Natural killer cell treated with Interleukin-12 subunit alpha and Interleukin-12 subunit beta and Interleukin-15 and Interleukin-18, amount 100 ng/mL, for 72 hours (primary cell): ENCODE data around the gene PARS2. TPM values are rescaled to one million over a fixed set of nuclear protein-coding genes. Genes with fewer than 3 reads are reported as not detected.
A peak's percentile ranks its signal among the peaks of the same experiment; 100 is the strongest.

Experiments
- ATAC-seq, 2 donors: fragments of 150-1000 bp; cut with Tn5 transposase in 1 of 2; sonication (Bioruptor Pico), chemical (Tn5 transposase) in 1 of 2; 2 replicates each; pipeline ENCODE4 v1.10.0; 2021
- DNase-seq: peaks from one replicate; pipeline ENCODE4 v3.0.0; 2022; ENCODE audit warnings: low spot score
- H3K27ac Mint-ChIP-seq, 2 donors: 1 replicate in 1 of 2; 2 replicates in 1 of 2; pipeline ENCODE4 v1.8.0; 2022; ENCODE audit warnings: mixed read lengths in 2 of 2, mild to moderate bottlenecking in 1 of 2, moderate library complexity in 1 of 2
- H3K27me3 Mint-ChIP-seq, 2 donors: 1 replicate in 1 of 2; 2 replicates in 1 of 2; pipeline ENCODE4 v1.8.0; 2022; ENCODE audit warnings: mixed read lengths in 2 of 2
- H3K36me3 Mint-ChIP-seq: one replicate; pipeline ENCODE4 v1.8.0; 2022; ENCODE audit warnings: mixed read lengths
- H3K4me1 Mint-ChIP-seq, 2 donors: 1 replicate in 1 of 2; 2 replicates in 1 of 2; pipeline ENCODE4 v1.8.0; 2022; ENCODE audit warnings: low read depth in 2 of 2, mixed read lengths in 2 of 2, mild to moderate bottlenecking in 1 of 2
- H3K4me3 Mint-ChIP-seq: one replicate; pipeline ENCODE4 v1.8.0; 2022; ENCODE audit warnings: mixed read lengths
- H3K9me3 Mint-ChIP-seq: 2 replicates; pipeline ENCODE4 v1.8.0; 2022; ENCODE audit warnings: mixed read lengths
- total RNA-seq, 2 donors: library from RNA; stranded (reverse); gene quantifications; one replicate each; pipeline ENCODE4 v1.2.3, GENCODE V29; 2022

Gene PARS2
- total RNA-seq, 2 donors from 2014 or later: 4.6 to 4.9 TPM

DNA sequence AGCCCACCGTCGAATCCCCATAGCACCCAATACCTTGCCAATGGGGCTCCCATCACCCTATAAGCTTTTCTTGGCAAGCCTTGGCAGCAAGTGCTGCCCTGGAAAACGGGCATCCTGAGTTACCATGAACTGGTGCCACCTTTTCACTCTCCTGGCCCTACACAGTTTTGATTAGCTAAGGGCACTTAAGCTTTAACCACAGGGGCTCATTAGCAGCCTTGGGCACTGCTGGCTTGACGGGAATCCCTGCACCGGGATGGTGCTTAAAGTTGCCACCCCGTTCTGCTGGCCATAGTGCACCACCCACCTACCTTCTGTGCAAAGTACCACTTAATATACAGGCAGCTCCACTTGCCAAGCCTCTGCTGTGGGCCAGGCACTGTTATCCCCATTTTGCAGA lies 13.7 kb downstream of the PARS2 start:
- H3K36me3 Mint-ChIP-seq: no peaks in the 10 kb centered on the region
- no peak overlapping the region for H3K27ac Mint-ChIP-seq
- DNase-seq (no peak), ATAC-seq (no peak)
- H3K4me1 Mint-ChIP-seq: no peaks in the 10 kb centered on the region
- no peaks in the 10 kb centered on the region for H3K9me3 Mint-ChIP-seq
- H3K4me3 Mint-ChIP-seq: no peak overlapping the region
- no peaks in the 10 kb centered on the region for H3K27me3 Mint-ChIP-seq

DNA sequence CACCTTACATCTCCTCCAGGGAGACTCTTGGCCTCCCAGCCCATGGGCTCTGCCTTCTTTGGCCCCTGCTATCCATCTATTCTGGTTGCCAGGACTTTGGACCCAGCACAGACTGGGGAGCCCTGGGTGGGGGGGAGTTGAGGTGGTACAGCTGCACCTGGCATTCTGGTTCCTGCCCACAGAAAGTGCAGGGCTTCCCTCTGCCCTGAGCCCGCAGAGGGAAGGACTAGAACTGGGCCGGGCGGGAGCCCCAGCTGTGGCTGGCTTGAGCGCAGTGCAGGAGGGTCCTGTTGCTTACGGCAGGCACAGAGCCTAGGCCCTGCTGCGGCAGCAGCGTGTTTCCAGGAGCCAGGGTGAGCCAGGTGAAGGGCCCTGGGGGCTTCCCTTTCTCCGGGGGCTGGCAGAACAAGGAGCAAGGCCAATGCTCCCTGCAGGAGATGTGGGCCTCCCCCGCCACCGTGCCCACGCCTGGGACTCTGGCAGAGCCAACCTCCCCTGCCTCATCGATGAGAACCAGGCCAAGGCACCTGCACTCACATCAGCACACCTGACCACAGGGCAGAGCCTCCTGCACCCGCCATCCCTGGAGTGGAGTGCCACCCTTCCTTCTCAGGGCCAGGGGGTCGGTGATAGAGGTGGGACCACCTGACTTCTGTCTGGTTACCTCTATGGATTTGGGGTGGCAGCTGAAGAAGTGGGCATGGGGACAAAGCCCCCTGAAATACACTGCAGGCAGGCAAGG lies 16.1 kb downstream of the PARS2 start:
- H3K4me3 Mint-ChIP-seq: no peak overlapping the region
- H3K27me3 Mint-ChIP-seq: no peaks in the 10 kb centered on the region
- H3K36me3 Mint-ChIP-seq: no peaks in the 10 kb centered on the region
- no peaks in the 10 kb centered on the region for H3K9me3 Mint-ChIP-seq
- H3K4me1 Mint-ChIP-seq: no peaks in the 10 kb centered on the region
- H3K27ac Mint-ChIP-seq: no peak overlapping the region
- ATAC-seq: peak in 1 of 2 donors; percentile 20
- DNase-seq: peak; percentile 57

DNA sequence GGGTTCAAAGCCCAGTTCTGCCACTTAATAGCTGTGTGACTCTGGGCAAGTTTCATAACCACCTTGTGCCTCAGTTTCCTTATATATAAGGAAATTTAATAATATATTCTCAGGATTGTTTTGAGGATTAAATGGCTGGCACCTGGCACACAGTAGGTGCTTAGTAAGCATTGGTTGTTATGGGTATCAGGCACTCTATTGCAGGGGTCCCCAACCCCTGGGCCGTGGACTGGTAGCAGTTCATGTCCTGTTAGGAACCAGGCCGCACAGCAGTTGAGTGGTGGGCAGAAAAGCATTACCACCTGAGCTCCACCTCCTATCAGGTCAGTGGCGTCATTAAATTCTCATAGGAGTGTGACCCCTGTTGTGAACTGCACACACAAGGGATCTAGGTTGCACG lies 18.5 kb downstream of the PARS2 start:
- Mint-ChIP-seq H3K27me3 (no peaks in the 10 kb centered on the region), H3K27ac (no peak overlapping the region), H3K36me3 (peaks cover 5% of the 10 kb centered on the region), H3K9me3 (no peaks in the 10 kb centered on the region), H3K4me3 (no peak overlapping the region), H3K4me1 (peaks cover 0 to 2% of the 10 kb centered on the region in 2 donors)
- no peak for ATAC-seq
- DNase-seq: no peak

DNA sequence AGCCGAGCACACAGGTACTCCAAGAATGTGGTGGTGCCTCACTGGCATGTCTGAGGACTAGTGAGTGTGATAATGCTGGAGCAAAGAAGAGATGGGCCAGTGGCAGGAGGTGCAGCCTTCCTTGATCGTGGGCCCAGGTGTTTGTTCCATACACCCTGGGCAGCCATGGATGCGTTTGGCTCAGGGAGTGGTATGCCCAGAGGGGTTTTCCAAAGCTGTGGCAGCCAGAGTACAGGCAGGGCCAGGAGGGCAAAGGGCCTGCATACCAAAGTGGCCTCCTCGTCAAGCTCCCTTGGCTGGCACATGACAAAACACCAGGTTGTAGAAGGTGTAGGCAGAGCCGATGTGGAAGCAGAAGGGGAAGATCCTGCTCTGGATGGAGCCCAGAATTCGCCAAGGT lies 19.0 kb downstream of the PARS2 start:
- Mint-ChIP-seq H3K36me3 (peaks cover 6% of the 10 kb centered on the region), H3K4me3 (no peak overlapping the region), H3K9me3 (no peaks in the 10 kb centered on the region), H3K27me3 (no peaks in the 10 kb centered on the region), H3K4me1 (peaks cover 0 to 2% of the 10 kb centered on the region in 2 donors), H3K27ac (no peak overlapping the region)
- ATAC-seq: no peak
- DNase-seq: no peak

DNA sequence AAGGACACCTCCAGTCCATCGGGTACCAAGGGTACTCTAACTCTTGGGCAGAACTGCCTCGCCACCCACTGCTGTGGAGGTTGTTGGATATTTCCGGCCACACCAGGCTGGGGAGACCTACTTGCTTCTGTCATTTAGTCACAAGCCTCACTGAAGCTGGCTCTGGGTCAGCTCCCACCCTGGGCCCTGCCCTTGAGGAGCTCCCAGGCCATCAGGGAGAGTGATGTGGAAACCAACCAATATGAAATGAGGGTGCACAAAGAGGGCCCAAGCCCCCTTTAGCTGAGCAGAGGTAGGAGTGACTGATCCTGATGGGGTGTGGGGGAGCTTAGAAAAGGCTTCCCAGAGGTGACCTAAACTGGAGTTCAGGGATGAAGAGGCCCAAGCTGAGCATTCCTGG lies 19.6 kb downstream of the PARS2 start:
- Mint-ChIP-seq H3K27ac (no peak overlapping the region), H3K27me3 (no peaks in the 10 kb centered on the region), H3K4me1 (peaks cover 0 to 2% of the 10 kb centered on the region in 2 donors), H3K4me3 (no peak overlapping the region), H3K36me3 (peaks cover 12% of the 10 kb centered on the region), H3K9me3 (no peaks in the 10 kb centered on the region)
- ATAC-seq: no peak
- DNase-seq: no peak

DNA sequence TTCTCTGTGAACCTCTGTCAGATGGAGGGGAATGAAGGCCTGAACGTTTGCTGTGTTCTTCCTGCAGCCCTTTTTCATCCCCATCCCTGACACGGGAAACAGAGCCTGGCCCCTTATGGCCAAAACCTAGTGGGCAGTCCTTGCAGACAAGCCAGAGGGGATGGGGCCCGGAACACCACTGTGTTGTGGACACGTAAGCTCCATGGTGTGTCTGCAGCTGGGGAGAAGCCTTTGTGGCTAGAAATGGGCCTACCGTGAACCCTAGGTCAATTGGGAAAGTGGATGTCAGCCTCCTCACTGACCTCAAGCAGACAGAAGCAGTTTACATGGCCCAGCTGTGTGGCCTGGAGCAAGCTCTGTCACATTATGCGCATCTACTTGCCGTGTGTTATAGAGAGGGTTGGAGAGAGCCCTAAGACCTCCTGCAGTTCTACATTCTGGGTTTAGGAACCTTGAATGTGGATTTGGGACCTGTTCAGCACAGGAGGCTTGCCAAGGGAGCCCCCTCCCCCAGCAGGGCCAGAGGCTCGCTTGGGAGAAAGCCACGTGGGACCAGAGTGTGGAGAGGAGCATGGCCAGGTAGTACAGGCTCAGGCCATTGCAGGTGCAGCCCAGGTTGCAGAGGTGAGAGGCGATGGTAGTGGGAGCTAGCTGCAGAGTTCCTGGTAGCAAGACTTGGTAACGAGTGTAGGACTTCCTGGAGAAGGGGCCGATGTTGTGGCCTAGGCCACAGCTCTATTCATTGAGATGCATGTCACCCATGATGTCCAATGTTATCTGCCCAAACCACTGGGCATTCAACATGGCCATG lies 20.7 kb downstream of the PARS2 start:
- no peak for ATAC-seq

DNA sequence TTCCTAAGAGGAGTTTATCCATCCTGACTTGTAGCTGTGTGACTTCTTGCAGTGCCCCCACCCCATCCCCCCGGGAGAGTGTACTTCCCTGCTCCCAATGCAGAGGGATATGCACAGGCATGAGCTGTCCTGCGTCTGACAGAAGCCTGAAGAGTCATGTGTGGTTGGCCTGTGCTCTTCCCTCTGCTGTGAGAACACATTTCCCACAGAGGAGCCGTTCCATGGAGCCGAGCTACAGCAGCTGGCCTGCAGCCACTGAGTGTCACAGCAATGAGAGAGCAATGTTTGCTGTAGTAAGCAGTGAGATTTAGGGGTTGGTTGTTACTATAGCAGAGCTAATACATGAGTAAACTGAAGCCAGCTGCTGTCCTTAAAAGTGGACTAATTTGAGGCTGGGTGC lies 22.0 kb downstream of the PARS2 start:
- Mint-ChIP-seq H3K4me3 (no peak overlapping the region), H3K27ac (no peak overlapping the region), H3K27me3 (no peaks in the 10 kb centered on the region), H3K9me3 (no peaks in the 10 kb centered on the region), H3K4me1 (peaks cover 0 to 2% of the 10 kb centered on the region in 2 donors), H3K36me3 (peaks cover 23% of the 10 kb centered on the region)
- DNase-seq: no peak
- no peak for ATAC-seq

More for the DNA sequence above, 20.7 kb downstream of the PARS2 start:
- no peak for DNase-seq
- H3K9me3 Mint-ChIP-seq: no peaks in the 10 kb centered on the region
- peaks cover 17% of the 10 kb centered on the region for H3K36me3 Mint-ChIP-seq
- H3K4me1 Mint-ChIP-seq: peaks cover 0 to 2% of the 10 kb centered on the region in 2 donors
- H3K27ac Mint-ChIP-seq: no peak overlapping the region
- no peak overlapping the region for H3K4me3 Mint-ChIP-seq
- no peaks in the 10 kb centered on the region for H3K27me3 Mint-ChIP-seq

DNA sequence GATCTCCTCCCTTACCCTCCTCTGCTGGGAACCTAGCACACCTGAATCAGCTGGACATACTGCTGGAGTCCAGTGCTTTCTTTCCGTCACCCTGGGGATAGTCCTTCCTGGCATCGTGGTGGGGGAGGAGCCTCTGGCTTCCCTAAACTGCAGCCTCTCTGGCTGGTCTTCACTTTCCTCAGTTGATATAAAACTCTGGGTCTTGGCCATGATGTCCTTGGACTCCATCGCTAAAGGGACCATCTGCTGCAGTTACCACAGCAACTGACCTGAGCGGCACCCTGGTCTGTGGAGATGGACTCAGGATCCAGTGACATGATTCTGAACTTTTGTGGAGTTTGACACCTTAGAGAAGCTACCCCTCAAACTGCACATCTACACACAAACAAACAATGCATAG lies 22.8 kb downstream of the PARS2 start:
- Mint-ChIP-seq H3K4me3 (no peak overlapping the region), H3K27me3 (no peaks in the 10 kb centered on the region), H3K36me3 (peaks cover 31% of the 10 kb centered on the region), H3K9me3 (no peaks in the 10 kb centered on the region), H3K27ac (no peak overlapping the region), H3K4me1 (peaks cover 0 to 6% of the 10 kb centered on the region in 2 donors)
- no peak for ATAC-seq
- DNase-seq: no peak

DNA sequence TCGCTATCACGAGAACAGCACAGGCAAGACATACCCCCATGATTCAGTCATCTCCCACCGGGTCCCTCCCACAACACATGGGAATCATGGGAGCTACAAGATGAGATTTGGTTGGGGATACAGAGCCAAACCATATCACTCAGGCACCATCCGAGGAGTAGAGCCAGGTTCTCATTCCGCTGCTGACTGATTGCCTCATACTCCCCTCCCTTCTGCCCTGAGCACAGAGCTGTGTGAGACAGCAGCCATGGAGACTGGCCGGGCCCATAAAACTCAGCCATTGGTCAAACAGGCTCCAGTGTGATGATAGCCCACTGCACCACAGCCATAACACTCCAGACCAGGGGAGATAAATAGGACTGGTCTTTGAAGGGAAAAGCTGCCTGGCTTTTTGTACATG lies 26.1 kb downstream of the PARS2 start:
- Mint-ChIP-seq H3K9me3 (no peaks in the 10 kb centered on the region), H3K27ac (no peak overlapping the region), H3K36me3 (peaks cover 38% of the 10 kb centered on the region), H3K4me1 (peaks cover 0 to 6% of the 10 kb centered on the region in 2 donors), H3K27me3 (no peaks in the 10 kb centered on the region), H3K4me3 (no peak overlapping the region)
- ATAC-seq (no peak), DNase-seq (no peak)

DNA sequence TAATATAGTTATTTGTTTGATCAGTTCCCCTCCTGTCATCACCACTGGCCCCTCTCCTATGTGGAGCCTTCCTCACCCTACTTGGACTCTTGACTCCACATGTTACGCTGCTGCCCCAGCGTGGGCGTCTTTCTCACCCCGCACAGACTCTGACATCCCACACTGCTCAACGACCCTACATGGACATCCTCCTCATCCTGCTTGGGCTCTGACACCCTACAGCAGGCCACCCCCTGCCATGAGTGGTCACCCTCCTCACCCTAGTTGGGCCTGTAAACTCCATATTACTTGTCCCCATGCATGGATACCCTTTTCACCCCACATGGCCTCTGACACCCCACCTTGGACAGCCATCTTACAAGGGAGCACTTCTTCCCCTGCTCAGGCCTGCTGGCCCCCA lies 27.6 kb downstream of the PARS2 start:
- H3K4me3 Mint-ChIP-seq: no peak overlapping the region
- H3K9me3 Mint-ChIP-seq: no peaks in the 10 kb centered on the region
- DNase-seq (no peak), ATAC-seq (no peak)
- H3K36me3 Mint-ChIP-seq: peaks cover 37% of the 10 kb centered on the region
- peaks cover 0 to 5% of the 10 kb centered on the region in 2 donors for H3K4me1 Mint-ChIP-seq
- H3K27ac Mint-ChIP-seq: no peak overlapping the region
- H3K27me3 Mint-ChIP-seq: no peaks in the 10 kb centered on the region

DNA sequence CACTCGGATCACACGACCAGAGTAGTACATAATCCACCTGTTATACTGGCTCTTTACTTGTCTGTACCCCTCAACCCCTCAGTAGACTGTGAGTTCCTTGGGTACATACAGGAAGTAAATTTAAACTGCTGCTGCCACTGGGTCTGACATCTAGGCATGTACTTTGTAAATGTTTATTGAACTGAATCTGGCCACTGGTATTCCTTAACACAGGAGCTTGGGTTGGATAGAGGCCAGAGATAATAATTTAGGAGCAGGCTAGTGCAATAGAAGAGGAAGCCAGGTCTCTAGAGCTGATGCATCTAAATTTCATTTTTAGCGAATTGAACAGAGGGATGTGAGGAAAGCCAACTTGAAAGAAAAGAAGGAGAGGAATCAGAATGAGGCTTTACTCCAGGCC lies 36.3 kb downstream of the PARS2 start:
- H3K27ac Mint-ChIP-seq: no peak overlapping the region
- no peak for ATAC-seq
- no peak for DNase-seq
- no peak overlapping the region for H3K4me3 Mint-ChIP-seq
- peaks cover 0 to 4% of the 10 kb centered on the region in 2 donors for H3K4me1 Mint-ChIP-seq
- no peaks in the 10 kb centered on the region for H3K9me3 Mint-ChIP-seq
- peaks cover 46% of the 10 kb centered on the region for H3K36me3 Mint-ChIP-seq
- no peaks in the 10 kb centered on the region for H3K27me3 Mint-ChIP-seq

DNA sequence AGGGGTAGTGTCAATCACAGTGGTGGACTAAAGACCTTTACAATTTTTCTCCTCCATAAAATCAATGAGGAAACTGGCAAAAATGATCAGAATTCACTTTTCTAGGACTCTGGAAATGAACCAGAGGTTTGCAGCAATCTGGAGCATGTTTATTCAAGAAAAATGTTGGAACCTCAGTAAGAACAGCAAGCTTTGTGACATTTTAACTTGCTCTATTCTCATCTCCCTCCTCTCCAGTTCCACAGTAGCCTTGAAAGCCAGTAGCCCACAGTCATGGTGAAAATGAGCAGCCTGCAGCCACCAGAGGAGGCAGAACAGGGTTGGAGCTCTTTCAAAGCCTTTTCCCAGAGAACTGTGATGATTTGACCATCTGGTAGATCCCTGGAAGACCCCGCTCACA lies 39.6 kb downstream of the PARS2 start:
- Mint-ChIP-seq H3K9me3 (no peaks in the 10 kb centered on the region), H3K27me3 (no peaks in the 10 kb centered on the region), H3K4me1 (no peaks in the 10 kb centered on the region), H3K27ac (no peak overlapping the region), H3K36me3 (peaks cover 50% of the 10 kb centered on the region), H3K4me3 (no peak overlapping the region)
- DNase-seq: no peak
- ATAC-seq: no peak

DNA sequence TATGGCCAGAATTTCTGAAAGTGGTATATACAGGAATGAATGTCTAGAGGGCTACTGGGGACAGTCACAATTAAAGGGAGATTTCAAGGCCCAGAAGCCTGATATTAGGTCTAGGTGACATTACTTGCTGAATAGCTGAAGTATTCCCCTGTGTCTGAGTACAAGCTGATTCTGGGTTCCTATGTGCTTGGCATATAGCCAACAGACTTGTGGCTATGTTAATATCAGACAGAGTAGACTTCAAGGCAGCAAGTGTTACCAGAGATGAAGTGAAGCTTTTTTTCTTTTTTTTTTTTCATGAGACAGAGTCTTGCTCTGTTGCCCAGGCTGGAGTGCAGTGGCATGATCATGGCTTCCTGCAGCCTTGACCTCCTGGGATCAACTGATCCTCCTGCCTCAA lies 40.3 kb downstream of the PARS2 start:
- H3K36me3 Mint-ChIP-seq: peaks cover 51% of the 10 kb centered on the region
- no peak overlapping the region for H3K4me3 Mint-ChIP-seq
- no peak for DNase-seq
- ATAC-seq: no peak
- H3K9me3 Mint-ChIP-seq: no peaks in the 10 kb centered on the region
- no peak overlapping the region for H3K27ac Mint-ChIP-seq
- peaks cover 0 to 4% of the 10 kb centered on the region in 2 donors for H3K4me1 Mint-ChIP-seq
- H3K27me3 Mint-ChIP-seq: no peaks in the 10 kb centered on the region

DNA sequence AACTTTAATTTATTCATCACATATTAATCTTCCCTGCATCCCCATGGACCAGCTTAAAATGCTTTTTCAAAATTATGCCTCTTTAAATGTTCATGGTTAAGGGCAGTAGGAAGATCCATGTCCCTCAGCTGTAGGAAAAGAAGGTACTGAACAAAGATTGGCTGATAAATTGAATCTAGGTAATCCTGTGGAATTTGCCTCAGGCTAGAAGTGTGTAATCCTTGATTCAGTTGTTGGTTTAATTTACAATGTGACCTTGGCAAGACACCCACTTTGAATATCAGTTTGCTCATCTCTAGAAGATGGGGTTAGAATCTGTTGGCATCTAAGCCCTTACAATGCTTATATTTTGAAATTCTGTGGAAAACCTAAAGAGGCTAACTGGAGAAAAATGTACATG lies 42.6 kb downstream of the PARS2 start:
- ATAC-seq (no peak), DNase-seq (no peak)
- Mint-ChIP-seq H3K27me3 (no peaks in the 10 kb centered on the region), H3K9me3 (no peaks in the 10 kb centered on the region), H3K36me3 (peaks cover 43% of the 10 kb centered on the region), H3K27ac (no peak overlapping the region), H3K4me3 (no peak overlapping the region), H3K4me1 (peaks cover 12 to 15% of the 10 kb centered on the region in 2 donors)
